ENCODE results near the gene SPECC1L. TPM values are rescaled to one million over a fixed set of nuclear protein-coding genes. Genes with fewer than 3 reads are reported as not detected.
"Not testable (repeated sequence)": the region's sequence is repeated elsewhere in the genome, so short reads cannot be mapped to it uniquely, and the experiment has no call there.

Gene SPECC1L
- total RNA-seq (2014; rRNA removed; shearing (Covaris generic)) = 23.0 and 27.2 TPM in 2 replicates

DNA sequence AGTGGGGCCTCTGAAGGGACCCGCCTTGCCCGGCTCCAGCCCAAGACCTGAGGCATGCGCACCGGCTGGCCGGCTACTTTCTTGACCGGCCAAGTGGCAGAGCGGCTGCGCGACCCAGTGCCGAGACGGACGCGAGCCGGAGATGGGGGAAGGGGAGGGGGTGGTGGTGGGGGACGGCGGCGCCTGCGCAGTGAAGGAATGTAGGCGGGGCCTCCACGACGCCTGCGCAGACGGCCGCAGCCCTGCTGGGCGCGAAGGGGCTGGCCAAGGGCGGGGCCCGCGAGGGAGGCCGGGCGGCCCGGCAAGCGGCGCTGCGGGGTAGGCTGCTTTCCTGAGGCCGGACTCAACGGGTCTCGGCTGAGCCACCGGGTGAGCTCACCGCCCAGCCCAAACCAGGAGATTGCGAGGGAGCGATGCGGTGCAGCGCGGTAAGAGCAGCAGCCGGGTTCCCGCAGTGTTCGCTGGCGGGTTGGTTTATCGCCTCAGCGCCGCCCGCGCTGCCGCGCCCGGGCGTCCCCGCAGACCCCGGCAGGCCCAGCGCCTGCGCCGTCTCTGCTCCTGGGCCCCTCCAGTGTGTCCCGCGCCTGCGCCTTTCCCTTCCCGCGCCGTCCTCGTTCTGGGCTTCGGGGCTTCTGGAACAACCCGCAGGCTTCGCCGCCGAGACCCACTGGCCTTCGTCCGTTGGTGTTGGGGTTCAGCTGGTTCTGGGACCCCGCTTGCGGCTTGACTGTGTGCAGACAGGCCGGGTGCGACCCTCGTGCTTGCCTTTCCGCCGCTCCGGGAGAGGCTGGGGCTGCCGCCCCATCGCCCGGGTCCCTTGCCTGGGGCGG lies at the start of gene SPECC1L:
TSS of gene SPECC1L (plus strand) at position 276 of the 830 bp plus-strand sequence. CDS start 31,401 bp downstream, outside the sequence.
- Histone ChIP-seq H3K4me3 (ENCODE audit: insufficient read depth, low read depth, low read length) (peak within 1 kb of the TSS; percentile 98), H3K27me3 (ENCODE audit: control insufficient read depth, insufficient read depth, low read length) (no peaks in the 10 kb centered on the region), H3K36me3 (replicated peaks; ENCODE audit: control insufficient read depth, insufficient read depth, low read length) (no peaks in the 10 kb centered on the region)
- DNase-seq = peak; percentile 97

- Histone ChIP-seq H3K36me3 (replicated peaks; ENCODE audit: control insufficient read depth, insufficient read depth, low read length) (no peaks in the 10 kb centered on the region), H3K27me3 (ENCODE audit: control insufficient read depth, insufficient read depth, low read length) (no peaks in the 10 kb centered on the region), H3K4me3 (ENCODE audit: insufficient read depth, low read depth, low read length) (no peak overlapping the region)
- no peak for DNase-seq
Observed at GRCh38 chr22:24224468-24224867, 46.2 kb upstream of the SPECC1L start.

DNA sequence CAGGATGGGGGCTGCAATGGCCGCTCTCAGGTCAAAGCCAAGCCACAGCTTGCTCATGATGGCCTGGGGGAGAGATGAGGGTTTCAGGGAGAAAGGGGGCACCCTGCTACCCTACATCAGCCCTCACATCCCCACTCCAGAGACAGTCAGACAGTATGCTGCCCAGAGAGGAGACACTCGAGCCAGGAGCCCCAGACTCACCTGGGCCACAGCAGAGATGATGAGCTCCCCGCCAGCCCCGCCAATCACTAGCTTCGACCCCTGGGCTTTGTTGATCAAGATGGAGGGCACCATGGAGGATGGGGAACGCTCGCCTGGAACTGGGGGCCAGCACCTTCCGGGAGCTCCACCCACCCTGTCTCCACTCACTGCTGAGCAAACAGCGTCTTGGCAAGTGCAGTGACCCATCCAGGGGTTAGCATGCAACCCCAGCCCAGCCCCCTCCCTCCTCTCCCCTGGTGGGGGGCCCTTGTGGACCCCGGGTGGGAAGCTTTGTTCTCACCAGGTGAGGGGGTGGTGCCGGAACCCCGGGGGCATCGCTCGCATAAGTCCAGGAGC lies 45.5 kb upstream of the SPECC1L start:
- no peak overlapping the region for H3K4me3 ChIP-seq (ENCODE audit: insufficient read depth, low read depth, low read length)
- no peak for DNase-seq
- no peaks in the 10 kb centered on the region for H3K36me3 ChIP-seq (replicated peaks; ENCODE audit: control insufficient read depth, insufficient read depth, low read length)
- H3K27me3 ChIP-seq (ENCODE audit: control insufficient read depth, insufficient read depth, low read length) = no peaks in the 10 kb centered on the region

- peak; percentile 50 for DNase-seq
- Histone ChIP-seq H3K36me3 (replicated peaks; ENCODE audit: control insufficient read depth, insufficient read depth, low read length) (no peaks in the 10 kb centered on the region), H3K4me3 (ENCODE audit: insufficient read depth, low read depth, low read length) (no peak overlapping the region), H3K27me3 (ENCODE audit: control insufficient read depth, insufficient read depth, low read length) (no peaks in the 10 kb centered on the region)
Observed at GRCh38 chr22:24225951-24226350, 44.7 kb upstream of the SPECC1L start.

DNA sequence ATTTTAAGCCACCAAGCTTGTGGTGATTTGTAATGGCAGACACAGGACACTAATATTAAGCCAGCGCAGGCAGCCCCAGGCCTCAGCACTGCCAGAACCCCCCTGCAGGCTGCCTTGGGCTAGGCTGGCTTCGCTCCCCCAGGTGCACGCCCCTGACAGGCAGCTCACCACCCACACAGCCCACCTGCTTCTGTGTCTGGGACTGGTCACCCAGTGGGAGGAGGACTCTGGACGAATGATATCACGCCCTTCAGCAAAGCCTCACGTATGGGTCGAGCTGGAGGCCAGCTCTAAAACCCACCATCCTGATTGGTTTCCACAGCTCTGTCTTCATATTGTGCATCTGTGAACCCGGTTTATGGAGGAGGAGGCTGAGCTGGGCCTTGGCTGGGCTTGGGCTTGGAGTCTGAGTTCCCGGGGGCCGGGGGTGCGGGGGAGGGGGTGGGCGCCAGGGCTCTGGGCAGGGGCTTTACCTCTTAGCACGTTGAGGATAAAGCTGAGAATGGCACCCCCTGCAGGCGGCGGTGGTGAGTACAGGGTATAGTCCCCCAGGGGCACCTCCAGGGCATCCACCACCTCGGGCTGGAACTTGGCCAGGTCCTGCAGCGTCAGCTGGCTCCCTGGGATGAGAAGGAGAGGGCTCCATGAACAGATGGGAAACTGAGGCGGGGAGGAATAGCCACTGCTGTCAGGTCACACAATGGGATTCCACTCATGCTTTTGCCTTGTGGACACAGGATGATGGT lies 39.5 kb upstream of the SPECC1L start:
- H3K4me3 ChIP-seq (ENCODE audit: insufficient read depth, low read depth, low read length) = no peak overlapping the region
- H3K27me3 ChIP-seq (ENCODE audit: control insufficient read depth, insufficient read depth, low read length) = no peaks in the 10 kb centered on the region
- DNase-seq = peak; percentile 95
- no peaks in the 10 kb centered on the region for H3K36me3 ChIP-seq (replicated peaks; ENCODE audit: control insufficient read depth, insufficient read depth, low read length)

DNA sequence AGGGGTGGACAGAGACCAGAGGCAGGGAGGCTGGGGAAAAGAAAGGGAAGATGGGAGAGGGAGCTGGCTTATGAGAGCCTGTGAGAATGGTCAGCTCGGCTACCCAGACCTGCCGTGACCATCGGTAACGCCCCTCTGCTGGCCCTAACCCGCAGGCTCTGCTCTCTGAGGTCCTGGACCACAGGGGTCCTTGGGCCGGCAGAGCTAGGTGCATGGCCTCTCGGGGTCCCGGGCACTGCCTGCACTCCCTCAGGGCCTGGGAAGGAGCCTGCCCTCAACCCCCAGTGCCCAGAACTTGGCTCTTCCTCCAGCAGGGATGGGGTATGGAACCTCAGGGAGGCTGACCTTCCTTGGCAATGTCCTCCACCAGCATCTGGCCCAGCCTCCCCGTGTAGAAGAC lies 38.9 kb upstream of the SPECC1L start:
- peak; percentile 26 for DNase-seq
- Histone ChIP-seq H3K4me3 (ENCODE audit: insufficient read depth, low read depth, low read length) (no peak overlapping the region), H3K27me3 (ENCODE audit: control insufficient read depth, insufficient read depth, low read length) (no peaks in the 10 kb centered on the region), H3K36me3 (replicated peaks; ENCODE audit: control insufficient read depth, insufficient read depth, low read length) (no peaks in the 10 kb centered on the region)

GRCh38 chr22:24232124-24232523 lies 38.5 kb upstream of the SPECC1L start:
- peak; percentile 36 for DNase-seq
- Histone ChIP-seq H3K4me3 (ENCODE audit: insufficient read depth, low read depth, low read length) (no peak overlapping the region), H3K27me3 (ENCODE audit: control insufficient read depth, insufficient read depth, low read length) (no peaks in the 10 kb centered on the region), H3K36me3 (replicated peaks; ENCODE audit: control insufficient read depth, insufficient read depth, low read length) (no peaks in the 10 kb centered on the region)

DNA sequence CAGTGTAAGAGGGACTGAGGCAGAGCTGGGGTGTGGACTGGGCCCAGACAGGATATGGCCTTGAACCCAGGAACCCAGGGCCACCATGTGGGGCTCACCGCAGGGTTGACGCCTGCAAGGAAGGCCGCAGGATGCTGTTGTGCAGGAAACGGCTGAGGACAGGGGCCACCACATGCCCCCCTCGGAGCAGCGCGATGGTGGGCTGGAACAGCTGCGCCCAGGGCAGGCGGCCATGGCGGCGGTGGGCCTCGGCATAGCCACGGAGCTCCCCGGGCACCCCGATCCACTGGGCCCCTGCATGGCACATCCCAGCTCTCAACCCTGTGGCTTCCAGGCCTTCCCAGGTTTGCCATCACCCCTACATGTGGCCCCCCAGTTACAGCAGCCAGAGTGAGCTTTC lies 37.9 kb upstream of the SPECC1L start:
- Histone ChIP-seq H3K27me3 (ENCODE audit: control insufficient read depth, insufficient read depth, low read length) (no peaks in the 10 kb centered on the region), H3K36me3 (replicated peaks; ENCODE audit: control insufficient read depth, insufficient read depth, low read length) (no peaks in the 10 kb centered on the region), H3K4me3 (ENCODE audit: insufficient read depth, low read depth, low read length) (no peak overlapping the region)
- peak; percentile 21 for DNase-seq

DNA sequence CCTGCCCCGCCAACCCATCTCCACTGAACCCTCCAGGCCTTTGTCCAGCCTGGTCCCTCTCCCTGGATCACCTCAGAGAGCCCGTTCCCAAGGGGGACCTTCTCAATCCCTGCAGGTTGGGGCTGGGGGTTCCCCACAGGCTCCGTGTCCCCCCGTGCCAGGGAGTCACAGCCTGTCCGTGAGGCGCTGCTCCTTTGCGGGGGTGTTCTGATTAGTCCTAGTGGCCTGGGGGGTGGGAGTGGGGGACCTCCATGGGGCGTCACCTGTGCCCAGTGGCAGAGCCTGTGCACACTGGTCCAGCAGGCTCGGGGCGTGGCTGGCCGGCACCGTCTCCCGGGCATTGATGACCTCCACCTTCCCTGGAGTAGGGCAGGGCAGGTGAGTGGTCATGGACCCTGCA lies 37.4 kb upstream of the SPECC1L start:
- H3K4me3 ChIP-seq (ENCODE audit: insufficient read depth, low read depth, low read length) = no peak overlapping the region

GRCh38 chr22:24233816-24234215 lies 36.8 kb upstream of the SPECC1L start:
- no peaks in the 10 kb centered on the region for H3K27me3 ChIP-seq (ENCODE audit: control insufficient read depth, insufficient read depth, low read length)
- H3K4me3 ChIP-seq (ENCODE audit: insufficient read depth, low read depth, low read length) = no peak overlapping the region
- H3K36me3 ChIP-seq (replicated peaks; ENCODE audit: control insufficient read depth, insufficient read depth, low read length) = no peaks in the 10 kb centered on the region
- no peak for DNase-seq

More for the DNA sequence above, 37.4 kb upstream of the SPECC1L start:
- Histone ChIP-seq H3K27me3 (ENCODE audit: control insufficient read depth, insufficient read depth, low read length) (no peaks in the 10 kb centered on the region), H3K36me3 (replicated peaks; ENCODE audit: control insufficient read depth, insufficient read depth, low read length) (no peaks in the 10 kb centered on the region)
- peak; percentile 19 for DNase-seq

DNA sequence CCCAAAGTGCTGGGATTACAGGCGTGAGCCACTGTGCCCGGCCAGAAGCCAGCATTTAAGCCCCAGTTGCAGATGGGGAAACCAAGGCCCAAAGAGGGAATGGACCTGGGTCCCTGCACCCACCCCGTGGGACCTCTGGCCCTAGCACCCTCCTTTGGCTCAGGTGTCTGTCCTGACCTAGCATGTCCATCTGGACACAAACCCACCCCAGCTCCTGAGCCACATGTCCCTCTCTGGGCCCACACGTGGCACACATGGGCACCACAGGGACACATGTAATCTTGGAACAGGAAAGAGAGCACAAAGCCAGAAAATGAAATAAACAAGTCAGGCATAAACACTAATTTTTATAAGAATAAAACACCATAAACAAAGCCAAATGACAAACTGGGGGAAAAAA lies 35.3 kb upstream of the SPECC1L start:
- Histone ChIP-seq H3K27me3 (ENCODE audit: control insufficient read depth, insufficient read depth, low read length) (no peaks in the 10 kb centered on the region), H3K4me3 (ENCODE audit: insufficient read depth, low read depth, low read length) (no peak overlapping the region), H3K36me3 (replicated peaks; ENCODE audit: control insufficient read depth, insufficient read depth, low read length) (no peaks in the 10 kb centered on the region)
- DNase-seq = no peak

- no peak for DNase-seq
- Histone ChIP-seq H3K4me3 (ENCODE audit: insufficient read depth, low read depth, low read length) (no peak overlapping the region), H3K27me3 (ENCODE audit: control insufficient read depth, insufficient read depth, low read length) (no peaks in the 10 kb centered on the region), H3K36me3 (replicated peaks; ENCODE audit: control insufficient read depth, insufficient read depth, low read length) (no peaks in the 10 kb centered on the region)
Observed at GRCh38 chr22:24236656-24237055, 34.0 kb upstream of the SPECC1L start.

- not testable (repeated sequence) for H3K36me3 ChIP-seq (replicated peaks; ENCODE audit: control insufficient read depth, insufficient read depth, low read length); H3K4me3 ChIP-seq (ENCODE audit: insufficient read depth, low read depth, low read length); DNase-seq; H3K27me3 ChIP-seq (ENCODE audit: control insufficient read depth, insufficient read depth, low read length)
Observed at GRCh38 chr22:24238101-24238694, 32.4 kb upstream of the SPECC1L start.

DNA sequence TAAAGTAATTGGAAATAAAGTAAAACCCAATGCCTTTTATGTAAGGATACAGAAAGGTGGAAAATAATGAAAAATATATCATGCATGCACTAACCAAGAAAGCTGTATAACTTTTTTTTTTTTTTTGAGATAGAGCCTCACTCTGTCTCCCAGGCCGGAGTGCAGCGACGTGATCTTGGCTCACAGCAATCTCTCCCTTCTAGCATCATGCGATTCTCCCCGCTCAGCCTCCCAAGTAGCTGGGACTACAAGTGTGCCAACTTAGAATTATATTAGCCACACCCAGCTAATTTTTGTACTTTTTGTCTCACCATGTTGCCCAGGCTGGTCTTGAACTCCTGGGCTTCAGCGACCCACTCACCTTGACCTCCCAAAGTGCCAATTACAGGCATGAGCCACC lies 30.2 kb upstream of the SPECC1L start:
- no peak for DNase-seq
- Histone ChIP-seq H3K4me3 (ENCODE audit: insufficient read depth, low read depth, low read length) (no peak overlapping the region), H3K36me3 (replicated peaks; ENCODE audit: control insufficient read depth, insufficient read depth, low read length) (no peaks in the 10 kb centered on the region), H3K27me3 (ENCODE audit: control insufficient read depth, insufficient read depth, low read length) (no peaks in the 10 kb centered on the region)

All from H7 (cell line).